ENCODE results near the gene FBXO42. TPM values are rescaled to one million over a fixed set of nuclear protein-coding genes. Genes with fewer than 3 reads are reported as not detected.
"Not testable (repeated sequence)": the region's sequence is repeated elsewhere in the genome, so short reads cannot be mapped to it uniquely, and the experiment has no call there.

FBXO42 gene
- polyA plus RNA-seq, 2 donors, result 11.6 to 12.4 TPM

GRCh38 chr1:16231331-16232315, 120.7 kb downstream of the FBXO42 start:
- peaks cover 0 to 6% of the 10 kb centered on the region in 2 donors for H3K4me1 ChIP-seq (ENCODE audit: control insufficient read depth in 2 of 2, insufficient read depth in 2 of 2, low read length in 1 of 2)
- 91 to 92% methylated on average over 34 to 35 of the region's 35 CpGs for WGBS, 2 donors
- H3K36me3 ChIP-seq (ENCODE audit: control insufficient read depth in 2 of 2, insufficient read depth in 2 of 2, low read length in 1 of 2), result peaks cover 10 to 16% of the 10 kb centered on the region in 2 donors
- H3K27ac ChIP-seq (ENCODE audit: low read depth in 2 of 2, low read length in 1 of 2), result no peak overlapping the region
- H3K27me3 ChIP-seq (ENCODE audit: control insufficient read depth in 1 of 2, insufficient read depth in 2 of 2, low read length in 2 of 2), result no peaks in the 10 kb centered on the region
- H3K4me3 ChIP-seq (ENCODE audit: low read depth in 1 of 2, low read length in 2 of 2), result no peak overlapping the region
- no peaks in the 10 kb centered on the region for H3K9me3 ChIP-seq (ENCODE audit: control insufficient read depth in 2 of 2, insufficient read depth in 1 of 2, low read depth in 1 of 2, low read length in 1 of 2)

DNA sequence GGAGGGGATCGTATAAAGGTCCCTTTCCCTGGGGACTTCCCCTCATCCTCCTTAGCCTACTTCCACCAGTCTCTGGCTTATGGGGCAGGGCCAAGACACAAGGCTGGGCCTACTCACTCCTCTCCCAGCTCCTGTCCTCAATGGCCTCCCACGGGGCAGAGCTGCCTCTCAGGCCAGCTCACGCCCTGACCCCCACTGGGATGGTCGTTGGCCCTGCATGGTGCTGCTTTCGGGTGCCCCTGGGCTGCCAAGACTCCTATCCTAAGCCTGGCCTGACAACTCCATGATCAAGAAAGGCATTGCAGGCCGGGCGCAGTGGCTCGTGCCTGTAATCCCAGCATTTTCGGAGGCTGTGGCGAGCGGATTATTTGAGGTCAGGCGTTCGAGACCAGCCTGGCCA, 121.5 kb downstream of the FBXO42 start:
- H3K36me3 ChIP-seq (ENCODE audit: control insufficient read depth in 2 of 2, insufficient read depth in 2 of 2, low read length in 1 of 2), result peaks cover 10 to 16% of the 10 kb centered on the region in 2 donors
- no peaks in the 10 kb centered on the region for H3K9me3 ChIP-seq (ENCODE audit: control insufficient read depth in 2 of 2, insufficient read depth in 1 of 2, low read depth in 1 of 2, low read length in 1 of 2)
- no peaks in the 10 kb centered on the region for H3K4me1 ChIP-seq (ENCODE audit: control insufficient read depth in 2 of 2, insufficient read depth in 2 of 2, low read length in 1 of 2)
- no peak overlapping the region for H3K4me3 ChIP-seq (ENCODE audit: low read depth in 1 of 2, low read length in 2 of 2)
- no peaks in the 10 kb centered on the region for H3K27me3 ChIP-seq (ENCODE audit: control insufficient read depth in 1 of 2, insufficient read depth in 2 of 2, low read length in 2 of 2)
- 90 to 92% methylated on average over 13 of the region's 13 CpGs for WGBS, 2 donors
- no peak overlapping the region for H3K27ac ChIP-seq (ENCODE audit: low read depth in 2 of 2, low read length in 1 of 2)

DNA sequence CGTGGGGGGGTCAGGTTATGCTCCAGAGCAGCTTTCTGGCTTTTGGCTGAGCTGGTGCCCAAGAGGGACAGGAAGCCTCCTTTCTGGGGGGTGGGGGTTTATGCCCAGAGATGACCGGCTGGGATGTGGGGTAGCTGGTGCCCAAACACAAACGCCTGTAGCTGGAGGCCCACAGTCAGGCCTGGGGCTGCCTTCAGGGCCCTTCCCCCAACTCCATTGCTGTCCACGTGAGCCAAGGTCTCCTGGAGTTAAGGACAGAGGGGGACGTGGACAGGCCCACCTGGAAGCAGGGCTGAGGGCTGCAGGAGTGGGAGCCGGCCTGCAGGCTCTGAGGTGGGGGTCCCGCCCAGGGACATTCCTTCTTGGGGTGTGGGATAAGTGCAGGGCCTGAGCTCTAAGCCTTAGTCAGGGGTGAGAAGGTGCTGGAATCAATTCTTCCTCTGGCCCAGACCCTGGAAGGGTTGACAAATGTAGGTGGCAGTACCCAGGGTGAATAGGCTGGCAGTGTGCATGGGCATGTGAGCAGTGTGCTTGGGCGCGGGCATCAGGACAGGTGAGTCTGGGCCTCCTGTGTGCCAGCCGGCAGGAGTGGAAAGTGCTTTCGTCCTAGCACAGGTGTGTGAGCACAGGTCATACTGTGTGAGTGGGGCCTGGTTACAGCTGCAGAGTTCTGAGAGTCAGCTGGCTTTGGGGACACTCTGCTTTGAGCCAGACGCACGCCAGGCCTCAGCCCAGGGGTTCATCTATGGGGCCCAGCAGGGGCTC, 122.1 kb downstream of the FBXO42 start:
- H3K4me3 ChIP-seq (ENCODE audit: low read depth in 1 of 2, low read length in 2 of 2), result no peak overlapping the region
- no peaks in the 10 kb centered on the region for H3K4me1 ChIP-seq (ENCODE audit: control insufficient read depth in 2 of 2, insufficient read depth in 2 of 2, low read length in 1 of 2)
- H3K27me3 ChIP-seq (ENCODE audit: control insufficient read depth in 1 of 2, insufficient read depth in 2 of 2, low read length in 2 of 2), result no peaks in the 10 kb centered on the region
- no peaks in the 10 kb centered on the region for H3K9me3 ChIP-seq (ENCODE audit: control insufficient read depth in 2 of 2, insufficient read depth in 1 of 2, low read depth in 1 of 2, low read length in 1 of 2)
- 81 to 85% methylated on average over 13 of the region's 13 CpGs for WGBS, 2 donors
- H3K27ac ChIP-seq (ENCODE audit: low read depth in 2 of 2, low read length in 1 of 2), result no peak overlapping the region
- H3K36me3 ChIP-seq (ENCODE audit: control insufficient read depth in 2 of 2, insufficient read depth in 2 of 2, low read length in 1 of 2), result peaks cover 10 to 16% of the 10 kb centered on the region in 2 donors

GRCh38 chr1:16226490-16227179, 125.6 kb downstream of the FBXO42 start:
- Histone ChIP-seq H3K4me1 (ENCODE audit: control insufficient read depth in 2 of 2, insufficient read depth in 2 of 2, low read length in 1 of 2) (no peaks in the 10 kb centered on the region), H3K9me3 (ENCODE audit: control insufficient read depth in 2 of 2, insufficient read depth in 1 of 2, low read depth in 1 of 2, low read length in 1 of 2) (no peaks in the 10 kb centered on the region), H3K27me3 (ENCODE audit: control insufficient read depth in 1 of 2, insufficient read depth in 2 of 2, low read length in 2 of 2) (no peaks in the 10 kb centered on the region), H3K27ac (ENCODE audit: low read depth in 2 of 2, low read length in 1 of 2) (no peak overlapping the region), H3K36me3 (ENCODE audit: control insufficient read depth in 2 of 2, insufficient read depth in 2 of 2, low read length in 1 of 2) (peaks cover 0 to 4% of the 10 kb centered on the region in 2 donors), H3K4me3 (ENCODE audit: low read depth in 1 of 2, low read length in 2 of 2) (no peak overlapping the region)
- WGBS, 2 donors, result 18 to 35% methylated on average over 45 to 46 of the region's 46 CpGs

DNA sequence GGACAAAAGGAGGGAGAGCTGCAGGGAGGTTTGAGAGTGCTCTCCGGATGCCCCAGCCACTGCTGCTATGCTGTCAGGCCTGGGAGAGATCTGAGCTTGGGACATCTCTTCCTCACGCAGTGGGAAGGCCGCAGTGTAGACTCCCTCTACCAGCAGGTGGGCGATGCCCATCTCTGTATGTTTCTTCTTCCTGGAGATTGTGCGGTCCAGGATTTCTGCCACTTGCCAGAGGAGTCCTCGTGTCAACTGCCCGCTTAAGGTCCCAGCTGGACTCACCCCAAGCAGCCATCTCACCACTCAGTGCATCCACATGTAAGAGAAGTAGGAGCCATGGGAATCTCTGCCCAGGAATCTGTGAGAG, 126.2 kb downstream of the FBXO42 start:
- no peak overlapping the region for H3K4me3 ChIP-seq (ENCODE audit: low read depth in 1 of 2, low read length in 2 of 2)
- peaks cover 0 to 3% of the 10 kb centered on the region in 2 donors for H3K36me3 ChIP-seq (ENCODE audit: control insufficient read depth in 2 of 2, insufficient read depth in 2 of 2, low read length in 1 of 2)
- 92 to 97% methylated on average over 7 of the region's 7 CpGs for WGBS, 2 donors

DNA sequence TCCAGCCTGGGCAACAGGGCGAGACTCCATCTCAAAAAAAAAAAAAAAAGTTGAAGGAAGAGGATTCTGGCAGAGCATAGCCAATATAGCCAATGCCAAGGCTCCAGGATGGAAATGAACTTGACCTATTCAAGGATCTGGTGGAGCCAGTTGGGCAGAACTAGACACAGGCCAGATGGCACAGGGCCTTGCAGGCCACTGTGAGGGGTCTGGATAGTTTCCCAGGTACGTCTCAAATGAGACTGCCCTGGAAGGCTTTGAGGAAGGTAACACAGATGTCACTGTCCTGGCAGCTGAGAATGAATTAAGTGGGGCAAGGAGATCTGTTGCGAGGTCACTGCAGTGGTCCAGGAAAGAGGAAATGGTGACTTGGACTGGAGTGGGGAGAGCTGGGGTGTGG, 127.8 kb downstream of the FBXO42 start:
- H3K27ac ChIP-seq (ENCODE audit: low read depth in 2 of 2, low read length in 1 of 2), result no peak overlapping the region
- no peaks in the 10 kb centered on the region for H3K36me3 ChIP-seq (ENCODE audit: control insufficient read depth in 2 of 2, insufficient read depth in 2 of 2, low read length in 1 of 2)
- no peak overlapping the region for H3K4me3 ChIP-seq (ENCODE audit: low read depth in 1 of 2, low read length in 2 of 2)

More for the DNA sequence above, 126.2 kb downstream of the FBXO42 start:
- no peaks in the 10 kb centered on the region for H3K9me3 ChIP-seq (ENCODE audit: control insufficient read depth in 2 of 2, insufficient read depth in 1 of 2, low read depth in 1 of 2, low read length in 1 of 2)
- no peaks in the 10 kb centered on the region for H3K4me1 ChIP-seq (ENCODE audit: control insufficient read depth in 2 of 2, insufficient read depth in 2 of 2, low read length in 1 of 2)
- H3K27me3 ChIP-seq (ENCODE audit: control insufficient read depth in 1 of 2, insufficient read depth in 2 of 2, low read length in 2 of 2), result no peaks in the 10 kb centered on the region
- no peak overlapping the region for H3K27ac ChIP-seq (ENCODE audit: low read depth in 2 of 2, low read length in 1 of 2)

DNA sequence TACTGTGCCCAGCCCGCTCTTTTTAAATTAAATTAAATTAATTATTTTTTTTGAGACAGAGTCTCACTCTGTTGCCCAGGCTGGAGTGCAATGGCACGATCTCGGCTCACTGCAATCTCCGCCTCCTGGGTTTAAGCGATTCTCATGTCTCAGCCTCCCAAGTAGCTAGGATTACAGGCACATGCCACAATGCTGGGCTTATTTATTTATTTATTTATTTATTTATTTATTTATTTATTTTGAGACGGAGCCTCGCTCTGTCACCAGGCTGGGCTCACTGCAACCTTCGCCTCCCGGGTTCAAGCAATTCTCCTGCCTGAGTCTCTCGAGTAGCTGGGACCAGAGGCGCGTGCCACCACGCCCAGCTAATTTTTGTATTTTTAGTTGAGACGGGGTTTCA, 129.6 kb downstream of the FBXO42 start:
- not testable (repeated sequence) for H3K36me3 ChIP-seq (ENCODE audit: control insufficient read depth in 2 of 2, insufficient read depth in 2 of 2, low read length in 1 of 2); H3K27ac ChIP-seq (ENCODE audit: low read depth in 2 of 2, low read length in 1 of 2)
- 91 to 93% methylated on average over 14 of the region's 14 CpGs for WGBS, 2 donors

More for the DNA sequence above, 127.8 kb downstream of the FBXO42 start:
- WGBS, 2 donors, result 80 to 82% methylated on average over 3 of the region's 3 CpGs
- Histone ChIP-seq H3K4me1 (ENCODE audit: control insufficient read depth in 2 of 2, insufficient read depth in 2 of 2, low read length in 1 of 2) (peaks cover 0 to 2% of the 10 kb centered on the region in 2 donors), H3K27me3 (ENCODE audit: control insufficient read depth in 1 of 2, insufficient read depth in 2 of 2, low read length in 2 of 2) (no peaks in the 10 kb centered on the region), H3K9me3 (ENCODE audit: control insufficient read depth in 2 of 2, insufficient read depth in 1 of 2, low read depth in 1 of 2, low read length in 1 of 2) (no peaks in the 10 kb centered on the region)

DNA sequence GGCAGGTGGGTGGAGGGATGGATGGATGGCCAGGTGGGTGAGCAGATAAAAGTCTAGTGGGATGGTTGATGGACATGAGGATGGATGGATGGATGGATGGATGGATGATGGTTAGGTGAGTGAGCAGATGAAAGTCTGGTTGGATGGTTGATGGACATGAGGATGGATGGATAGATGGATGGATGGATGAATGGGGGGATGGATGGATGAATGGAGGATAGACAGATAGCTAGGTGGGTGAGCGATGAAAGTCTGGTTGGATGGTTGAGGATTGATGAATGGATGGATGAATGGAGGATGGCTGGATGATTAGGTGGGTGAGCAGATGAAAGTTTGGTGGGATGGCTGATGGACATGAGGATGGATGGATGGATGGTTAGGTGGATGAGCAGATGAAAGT, 130.8 kb downstream of the FBXO42 start:
- H3K36me3 ChIP-seq (ENCODE audit: control insufficient read depth in 2 of 2, insufficient read depth in 2 of 2, low read length in 1 of 2), result no peaks in the 10 kb centered on the region
- H3K27me3 ChIP-seq (ENCODE audit: control insufficient read depth in 1 of 2, insufficient read depth in 2 of 2, low read length in 2 of 2), result no peaks in the 10 kb centered on the region
- H3K4me1 ChIP-seq (ENCODE audit: control insufficient read depth in 2 of 2, insufficient read depth in 2 of 2, low read length in 1 of 2), result peaks cover 2 to 10% of the 10 kb centered on the region in 2 donors
- no peaks in the 10 kb centered on the region for H3K9me3 ChIP-seq (ENCODE audit: control insufficient read depth in 2 of 2, insufficient read depth in 1 of 2, low read depth in 1 of 2, low read length in 1 of 2)
- WGBS, 2 donors, result 100% methylated on average over 1 of the region's 1 CpG
- H3K4me3 ChIP-seq (ENCODE audit: low read depth in 1 of 2, low read length in 2 of 2), result no peak overlapping the region
- H3K27ac ChIP-seq (ENCODE audit: low read depth in 2 of 2, low read length in 1 of 2), result no peak overlapping the region

More for the DNA sequence above, 129.6 kb downstream of the FBXO42 start:
- not testable (repeated sequence) for H3K4me3 ChIP-seq (ENCODE audit: low read depth in 1 of 2, low read length in 2 of 2); H3K9me3 ChIP-seq (ENCODE audit: control insufficient read depth in 2 of 2, insufficient read depth in 1 of 2, low read depth in 1 of 2, low read length in 1 of 2); H3K27me3 ChIP-seq (ENCODE audit: control insufficient read depth in 1 of 2, insufficient read depth in 2 of 2, low read length in 2 of 2); H3K4me1 ChIP-seq (ENCODE audit: control insufficient read depth in 2 of 2, insufficient read depth in 2 of 2, low read length in 1 of 2)

- Histone ChIP-seq H3K9me3 (ENCODE audit: control insufficient read depth in 2 of 2, insufficient read depth in 1 of 2, low read depth in 1 of 2, low read length in 1 of 2) (no peaks in the 10 kb centered on the region), H3K27me3 (ENCODE audit: control insufficient read depth in 1 of 2, insufficient read depth in 2 of 2, low read length in 2 of 2) (no peaks in the 10 kb centered on the region), H3K4me1 (ENCODE audit: control insufficient read depth in 2 of 2, insufficient read depth in 2 of 2, low read length in 1 of 2) (peaks cover 6 to 10% of the 10 kb centered on the region in 2 donors), H3K4me3 (ENCODE audit: low read depth in 1 of 2, low read length in 2 of 2) (no peak overlapping the region), H3K27ac (ENCODE audit: low read depth in 2 of 2, low read length in 1 of 2) (no peak overlapping the region), H3K36me3 (ENCODE audit: control insufficient read depth in 2 of 2, insufficient read depth in 2 of 2, low read length in 1 of 2) (no peaks in the 10 kb centered on the region)
- WGBS, 2 donors, result 80 to 91% methylated on average over 4 of the region's 4 CpGs
Observed at GRCh38 chr1:16219968-16220500, 132.2 kb downstream of the FBXO42 start.
